K562 (cell line): ENCODE data around the gene KPRP. TPM values are rescaled to one million over a fixed set of nuclear protein-coding genes. Genes with fewer than 3 reads are reported as not detected.

Experiments
- ATAC-seq: fragments of 200-7000 bp; cut with Tn5 transposase; 3 replicates; pipeline ENCODE4 v1.9.1; 2020; ENCODE audit warnings: moderate library complexity
- BruUV-seq: library from RNA; stranded (reverse); fragments of 400-500 nt; replicated peaks from 2 replicates; lab custom pipeline; 2021; lab: Mats Ljungman, UMichigan
- CTCF ChIA-PET: fragments of 300-600 bp; formaldehyde crosslinking; extraction: SDS; loops from one replicate; lab custom pipeline; 2021; ENCODE audit warnings: low intra/inter-chr PET ratio; lab: Yijun Ruan, JAX
- POLR2A ChIA-PET: fragments of 300-600, 350-650 bp; sonication (Branson Sonifier 250); formaldehyde crosslinking; extraction: SDS; loops from one replicate; lab custom pipeline; 2021; ENCODE audit warnings: antibody characterized with exemption, inconsistent platforms; lab: Yijun Ruan, JAX
- DNase-seq, 4 experiments: peaks; one replicate each; pipeline versions ENCODE4 v3.0.0 to v3.0.0-alpha.2; 2011 to 2018; ENCODE audit warnings: low spot score in 3 of 4, mixed read lengths in 3 of 4; ENCODE audit errors: extremely low read depth in 1 of 4
- FAIRE-seq: peaks from 2 replicates; lab custom pipeline; 2011; peaks lifted over from hg19 to GRCh38; lab: Jason Lieb, UNC
- H2AFZ ChIP-seq: 2 replicates; pipeline ENCODE4 v1.6.0; 2011; ENCODE audit warnings: low read depth, low read length, control low read depth, inconsistent platforms
- H3K27ac ChIP-seq: fragments of 200-600 bp; 3 replicates; pipeline ENCODE4 v1.8.0; 2011; ENCODE audit warnings: low read depth, mild to moderate bottlenecking, control low read depth, inconsistent platforms, low read length, moderate library complexity, mixed read lengths; ENCODE audit errors: extremely low read depth
- H3K27me3 ChIP-seq, 2 experiments: fragments of 300-600 bp in 1 of 2; 2 replicates in 1 of 2; 3 replicates in 1 of 2; pipeline versions ENCODE4 v1.6.0 to v1.8.0; 2011; ENCODE audit warnings: inconsistent platforms in 2 of 2, low read length in 2 of 2, mild to moderate bottlenecking in 1 of 2, mixed read lengths in 1 of 2, moderate library complexity in 1 of 2; ENCODE audit not compliant: control insufficient read depth in 2 of 2, insufficient read depth in 2 of 2
- H3K36me3 ChIP-seq: fragments of 300-600 bp; 3 replicates; pipeline ENCODE4 v1.8.0; 2011; ENCODE audit warnings: mild to moderate bottlenecking, low read length, inconsistent platforms; ENCODE audit not compliant: control insufficient read depth, insufficient read depth
- H3K4me1 ChIP-seq, 2 experiments: fragments of 200-600 bp in 1 of 2; replicated peaks in 1 of 2; 2 replicates in 1 of 2; 3 replicates in 1 of 2; pipeline versions ENCODE4 v1.5.1 to v1.8.0; 2011; ENCODE audit warnings: inconsistent platforms in 2 of 2, low read length in 2 of 2, mild to moderate bottlenecking in 1 of 2, mixed read lengths in 1 of 2, moderate library complexity in 1 of 2; ENCODE audit not compliant: control insufficient read depth in 2 of 2, insufficient read depth in 2 of 2
- H3K4me2 ChIP-seq: 2 replicates; pipeline ENCODE4 v1.6.1; 2011; ENCODE audit warnings: low read length, control low read depth, inconsistent platforms, mixed read lengths; ENCODE audit not compliant: insufficient read depth
- H3K4me3 ChIP-seq: fragments of 200-600 bp; sonication (generic), shearing (Covaris generic); 2 replicates; pipeline ENCODE4 v1.5.1; 2016; ENCODE audit warnings: control low read depth, inconsistent platforms
- H3K79me2 ChIP-seq: fragments of 200-600 bp; 3 replicates; pipeline ENCODE4 v1.8.0; 2011; ENCODE audit warnings: low read length, inconsistent platforms; ENCODE audit not compliant: control insufficient read depth, insufficient read depth
- H3K9ac ChIP-seq, 2 experiments: 2 replicates each; pipeline versions ENCODE4 v1.6.0 to v1.6.1; 2011; ENCODE audit warnings: low read depth in 2 of 2, low read length in 2 of 2, control low read depth in 1 of 2, inconsistent platforms in 1 of 2, mild to moderate bottlenecking in 1 of 2, mixed read lengths in 1 of 2; ENCODE audit not compliant: insufficient read depth in 1 of 2
- H3K9me1 ChIP-seq: one replicate; pipeline ENCODE4 v1.6.0; 2011; ENCODE audit warnings: inconsistent platforms, mild to moderate bottlenecking, low read length, moderate library complexity; ENCODE audit not compliant: control insufficient read depth, insufficient read depth
- H3K9me3 ChIP-seq: replicated peaks from 2 replicates; pipeline ENCODE4 v1.5.1; 2011; ENCODE audit warnings: low read depth, low read length, inconsistent platforms; ENCODE audit not compliant: control insufficient read depth, insufficient read depth
- H4K20me1 ChIP-seq: replicated peaks from 2 replicates; pipeline ENCODE4 v1.6.1; 2011; ENCODE audit warnings: low read length, inconsistent platforms, mixed read lengths; ENCODE audit not compliant: control insufficient read depth, insufficient read depth
- HNRNPL ChIP-seq: fragments of 200-400 bp; formaldehyde crosslinking; IDR thresholded peaks from 2 replicates; pipeline ENCODE4 v1.6.1; 2017; ENCODE audit warnings: low read depth, mild to moderate bottlenecking, low read length
- RB1 ChIP-seq: fragments of 450-650 bp; IDR thresholded peaks from 2 replicates; pipeline ENCODE4 v1.6.1; 2017; ENCODE audit warnings: low read depth, mild to moderate bottlenecking
- WGBS: fragments of 100-300 bp; shearing (Covaris generic); methylation state at CpG from one replicate; pipeline ENCODE4 v1.1.6; 2016; ENCODE audit warnings: low coverage, mixed read lengths; ENCODE audit not compliant: insufficient coverage; ENCODE audit errors: missing lambda C conversion rate; 5-methylcytosine and 5-hydroxymethylcytosine counted together
- in situ Hi-C: fragments of 300-500 bp; cut with MboI; formaldehyde crosslinking; loops from 4 replicates; pipeline ENCODE4 v1.15.0; 2018; ENCODE audit warnings: inconsistent platforms, mixed read lengths
- intact Hi-C: fragments of 100-400 bp; cut with micrococcal nuclease; formaldehyde crosslinking; loops from 2 replicates; pipeline ENCODE4 v1.14.2; 2022
- polyA plus RNA-seq, 8 experiments: library from polyadenylated mRNA; depleted of rRNA in 4 of 8; stranded (reverse) in 5 of 8; unstranded in 3 of 8; fragments of >200 nt; fragmentation: Nextera tagmentation in 2 of 8; fragmentation: Illumina TruSeq in 1 of 8; extraction: Ambion mirVana in 2 of 8; extraction: Trizol in 1 of 8; gene quantifications; 2 replicates each; pipeline versions ENCODE4 v1.2.1 to v1.2.3, GENCODE V29; 2011 to 2014; ENCODE audit warnings: inconsistent platforms in 1 of 8, missing spikeins in 1 of 8
- total RNA-seq, 7 experiments: library from RNA; depleted of rRNA in 6 of 7; stranded (reverse); fragments of >200 nt in 6 of 7; fragmentation: Illumina TruSeq in 2 of 7; extraction: Trizol in 2 of 7; gene quantifications; 2 replicates each; pipeline versions ENCODE4 v1.2.1 to v1.2.3, GENCODE V29; 2011 to 2021; ENCODE audit warnings: low replicate concordance in 1 of 7

Gene KPRP
- total and polyA plus RNA-seq, 9 of the 15 experiments (the other 6 are each of a cell fraction or from before 2014, with no cell fraction given): not detected

- WGBS: 5% methylated on average over 2 of the region's 2 CpGs
- no peaks in the 10 kb centered on the region for H3K4me1 ChIP-seq
- no peaks in the 10 kb centered on the region for H3K9me3 ChIP-seq
- DNase-seq (no peak), FAIRE-seq (no peak), ATAC-seq (no peak)
- BruUV-seq: no TSS peak
- H3K9me1 ChIP-seq: no peaks in the 10 kb centered on the region
- no peaks in the 10 kb centered on the region for H3K27me3 ChIP-seq
- H4K20me1 ChIP-seq: no peaks in the 10 kb centered on the region
- H3K4me2 ChIP-seq: no peak overlapping the region
- CTCF ChIA-PET: no interaction called here
- no peaks in the 10 kb centered on the region for H3K36me3 ChIP-seq
- intact Hi-C loops (no loop called here), in situ Hi-C loops (no loop called here)
- no peaks in the 10 kb centered on the region for H3K79me2 ChIP-seq
- no peak overlapping the region for H3K4me3 ChIP-seq
- no peak for TF ChIP-seq RB1
- no peak for TF ChIP-seq HNRNPL
- TF ChIP-seq, all 486 proteins: peak for 0
- POLR2A ChIA-PET: no interaction called here
- Histone ChIP-seq H3K27ac (no peak overlapping the region), H2AFZ (no peak overlapping the region), H3K9ac (no peak overlapping the region)
Measured at GRCh38 chr1:152811050-152811449, 53.2 kb downstream of the KPRP start.

Other genes with a start within 250 kb of the KPRP start
Only the 7 nearest of the 26 such genes appear.
- not detected in 2 replicates for gene LCE2A, start 59.7 kb upstream of the KPRP start, total RNA-seq (2014; rRNA removed)
- gene LCE2A, start 59.7 kb upstream of the KPRP start, total RNA-seq (2014; rRNA removed; fragmentation: Illumina TruSeq; extraction: Trizol): not detected in 2 replicates
- not detected in 2 replicates for gene LCE2A, start 59.7 kb upstream of the KPRP start, total RNA-seq (2015; rRNA removed; fragmentation: Illumina TruSeq; extraction: Trizol)
- gene LCE2A, start 59.7 kb upstream of the KPRP start, total RNA-seq (2021): not detected in 2 replicates
- not detected in 2 replicates for gene LCE2A, start 59.7 kb upstream of the KPRP start, polyA plus RNA-seq (2011; rRNA removed)
- gene LCE2A, start 59.7 kb upstream of the KPRP start, polyA plus RNA-seq (2014; fragmentation: Illumina TruSeq; extraction: Trizol): not detected in 2 replicates
- gene LCE2A, start 59.7 kb upstream of the KPRP start, polyA plus RNA-seq (2014; fragmentation: Nextera tagmentation; extraction: Ambion mirVana): not detected
- not detected in 2 replicates for gene LCE2A, start 59.7 kb upstream of the KPRP start, polyA plus RNA-seq (2014; rRNA removed)
- not detected in 2 replicates for gene LCE4A, start 49.9 kb upstream of the KPRP start, total RNA-seq (2014; rRNA removed)
- not detected in 2 replicates for gene LCE4A, start 49.9 kb upstream of the KPRP start, total RNA-seq (2014; rRNA removed; fragmentation: Illumina TruSeq; extraction: Trizol)
- not detected in 2 replicates for gene LCE4A, start 49.9 kb upstream of the KPRP start, total RNA-seq (2015; rRNA removed; fragmentation: Illumina TruSeq; extraction: Trizol)
- not detected in 2 replicates for gene LCE4A, start 49.9 kb upstream of the KPRP start, total RNA-seq (2021)
- gene LCE4A, start 49.9 kb upstream of the KPRP start, polyA plus RNA-seq (2011; rRNA removed): not detected in 2 replicates
- gene LCE4A, start 49.9 kb upstream of the KPRP start, polyA plus RNA-seq (2014; fragmentation: Illumina TruSeq; extraction: Trizol): not detected in 2 replicates
- gene LCE4A, start 49.9 kb upstream of the KPRP start, polyA plus RNA-seq (2014; fragmentation: Nextera tagmentation; extraction: Ambion mirVana): not detected
- not detected in 2 replicates for gene LCE4A, start 49.9 kb upstream of the KPRP start, polyA plus RNA-seq (2014; rRNA removed)
- not detected in 2 replicates for gene LCE1F, start 17.1 kb downstream of the KPRP start, total RNA-seq (2014; rRNA removed)
- not detected in 2 replicates for gene LCE1F, start 17.1 kb downstream of the KPRP start, total RNA-seq (2014; rRNA removed; fragmentation: Illumina TruSeq; extraction: Trizol)
- not detected in 2 replicates for gene LCE1F, start 17.1 kb downstream of the KPRP start, total RNA-seq (2015; rRNA removed; fragmentation: Illumina TruSeq; extraction: Trizol)
- not detected in 2 replicates for gene LCE1F, start 17.1 kb downstream of the KPRP start, total RNA-seq (2021)
- gene LCE1F, start 17.1 kb downstream of the KPRP start, polyA plus RNA-seq (2011; rRNA removed): not detected in 2 replicates
- not detected in 2 replicates for gene LCE1F, start 17.1 kb downstream of the KPRP start, polyA plus RNA-seq (2014; fragmentation: Illumina TruSeq; extraction: Trizol)
- gene LCE1F, start 17.1 kb downstream of the KPRP start, polyA plus RNA-seq (2014; fragmentation: Nextera tagmentation; extraction: Ambion mirVana): not detected
- not detected in 2 replicates for gene LCE1F, start 17.1 kb downstream of the KPRP start, polyA plus RNA-seq (2014; rRNA removed)
- not detected in 2 replicates for gene LCE1E, start 28.2 kb downstream of the KPRP start, total RNA-seq (2014; rRNA removed)
- not detected in 2 replicates for gene LCE1E, start 28.2 kb downstream of the KPRP start, total RNA-seq (2014; rRNA removed; fragmentation: Illumina TruSeq; extraction: Trizol)
- gene LCE1E, start 28.2 kb downstream of the KPRP start, total RNA-seq (2015; rRNA removed; fragmentation: Illumina TruSeq; extraction: Trizol): not detected in 2 replicates
- not detected in 2 replicates for gene LCE1E, start 28.2 kb downstream of the KPRP start, total RNA-seq (2021)
- gene LCE1E, start 28.2 kb downstream of the KPRP start, polyA plus RNA-seq (2011; rRNA removed): not detected in 2 replicates
- not detected in 2 replicates for gene LCE1E, start 28.2 kb downstream of the KPRP start, polyA plus RNA-seq (2014; fragmentation: Illumina TruSeq; extraction: Trizol)
- not detected for gene LCE1E, start 28.2 kb downstream of the KPRP start, polyA plus RNA-seq (2014; fragmentation: Nextera tagmentation; extraction: Ambion mirVana)
- not detected in 2 replicates for gene LCE1E, start 28.2 kb downstream of the KPRP start, polyA plus RNA-seq (2014; rRNA removed)
- not detected in 2 replicates for gene LCE1D, start 38.7 kb downstream of the KPRP start, total RNA-seq (2014; rRNA removed)
- gene LCE1D, start 38.7 kb downstream of the KPRP start, total RNA-seq (2014; rRNA removed; fragmentation: Illumina TruSeq; extraction: Trizol): not detected in 2 replicates
- gene LCE1D, start 38.7 kb downstream of the KPRP start, total RNA-seq (2015; rRNA removed; fragmentation: Illumina TruSeq; extraction: Trizol): not detected in 2 replicates
- gene LCE1D, start 38.7 kb downstream of the KPRP start, total RNA-seq (2021): not detected in 2 replicates
- gene LCE1D, start 38.7 kb downstream of the KPRP start, polyA plus RNA-seq (2011; rRNA removed): not detected in 2 replicates
- gene LCE1D, start 38.7 kb downstream of the KPRP start, polyA plus RNA-seq (2014; fragmentation: Illumina TruSeq; extraction: Trizol): not detected in 2 replicates
- gene LCE1D, start 38.7 kb downstream of the KPRP start, polyA plus RNA-seq (2014; fragmentation: Nextera tagmentation; extraction: Ambion mirVana): not detected
- not detected in 2 replicates for gene LCE1D, start 38.7 kb downstream of the KPRP start, polyA plus RNA-seq (2014; rRNA removed)
- gene LCE1C, start 48.6 kb downstream of the KPRP start, total RNA-seq (2014; rRNA removed): not detected in 2 replicates
- not detected in 2 replicates for gene LCE1C, start 48.6 kb downstream of the KPRP start, total RNA-seq (2014; rRNA removed; fragmentation: Illumina TruSeq; extraction: Trizol)
- gene LCE1C, start 48.6 kb downstream of the KPRP start, total RNA-seq (2015; rRNA removed; fragmentation: Illumina TruSeq; extraction: Trizol): not detected in 2 replicates
- not detected in 2 replicates for gene LCE1C, start 48.6 kb downstream of the KPRP start, total RNA-seq (2021)
- not detected in 2 replicates for gene LCE1C, start 48.6 kb downstream of the KPRP start, polyA plus RNA-seq (2011; rRNA removed)
- not detected in 2 replicates for gene LCE1C, start 48.6 kb downstream of the KPRP start, polyA plus RNA-seq (2014; fragmentation: Illumina TruSeq; extraction: Trizol)
- gene LCE1C, start 48.6 kb downstream of the KPRP start, polyA plus RNA-seq (2014; fragmentation: Nextera tagmentation; extraction: Ambion mirVana): not detected
- not detected in 2 replicates for gene LCE1C, start 48.6 kb downstream of the KPRP start, polyA plus RNA-seq (2014; rRNA removed)
- not detected in 2 replicates for gene LCE1B, start 53.9 kb downstream of the KPRP start, total RNA-seq (2014; rRNA removed)
- not detected in 2 replicates for gene LCE1B, start 53.9 kb downstream of the KPRP start, total RNA-seq (2014; rRNA removed; fragmentation: Illumina TruSeq; extraction: Trizol)
- not detected in 2 replicates for gene LCE1B, start 53.9 kb downstream of the KPRP start, total RNA-seq (2015; rRNA removed; fragmentation: Illumina TruSeq; extraction: Trizol)
- not detected in 2 replicates for gene LCE1B, start 53.9 kb downstream of the KPRP start, total RNA-seq (2021)
- not detected in 2 replicates for gene LCE1B, start 53.9 kb downstream of the KPRP start, polyA plus RNA-seq (2011; rRNA removed)
- gene LCE1B, start 53.9 kb downstream of the KPRP start, polyA plus RNA-seq (2014; fragmentation: Illumina TruSeq; extraction: Trizol): not detected in 2 replicates
- gene LCE1B, start 53.9 kb downstream of the KPRP start, polyA plus RNA-seq (2014; fragmentation: Nextera tagmentation; extraction: Ambion mirVana): not detected
- gene LCE1B, start 53.9 kb downstream of the KPRP start, polyA plus RNA-seq (2014; rRNA removed): not detected in 2 replicates